NT2/D1 (cell line): ENCODE measurements around the gene PTPRN2.

Experiments used
- SUZ12 ChIP-seq: IDR thresholded peaks from 2 replicates; pipeline ENCODE4 v1.6.1; 2011; ENCODE audit not compliant: insufficient read length, insufficient read depth; ENCODE audit errors: extremely low read depth
- YY1 ChIP-seq: IDR thresholded peaks from 2 replicates; pipeline ENCODE4 v1.6.1; 2011; ENCODE audit not compliant: insufficient read length, insufficient read depth

DNA sequence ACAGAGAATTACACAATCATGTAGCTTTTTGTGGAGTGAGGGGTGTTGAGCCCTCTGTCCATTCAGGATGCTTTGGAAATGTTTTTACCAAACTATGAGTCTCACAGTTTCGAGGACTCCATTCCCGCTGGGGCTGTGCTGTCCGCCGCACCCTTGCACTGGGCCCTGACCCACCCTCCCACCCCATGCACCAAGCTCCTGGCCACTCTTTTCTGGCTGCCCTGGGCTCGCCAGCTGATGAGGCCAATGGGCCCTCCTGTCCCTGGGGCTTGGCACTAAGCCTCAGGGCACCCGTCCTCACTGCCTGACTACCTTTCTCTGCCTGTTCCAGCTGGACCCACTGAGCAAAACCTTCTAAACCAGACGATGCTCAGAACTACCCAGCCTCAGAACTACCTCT is 332.1 kb downstream of the PTPRN2 start:
- TF ChIP-seq YY1 (no peak), SUZ12 (no peak)
